Vagina (tissue), 2 donors: ENCODE measurements around the gene PTPN6.

ENCODE experiments used
- CTCF ChIP-seq, 3 experiments: fragments of 450-650 bp in 2 of 3; fragments of 200-600 bp in 1 of 3; sonication (generic) in 1 of 3; IDR thresholded peaks; one replicate each; pipeline ENCODE4 v1.5.1; 2017 to 2019; ENCODE audit warnings: antibody characterized with exemption in 3 of 3, mild to moderate bottlenecking in 2 of 3, moderate library complexity in 2 of 3
- POLR2A ChIP-seq, 2 donors: fragments of 450-650 bp; IDR thresholded peaks; one replicate each; pipeline ENCODE4 v1.6.1; 2017; ENCODE audit warnings: antibody characterized with exemption in 2 of 2, mild to moderate bottlenecking in 2 of 2, moderate library complexity in 2 of 2
- POLR2AphosphoS5 ChIP-seq, 2 donors: sonication (generic); formaldehyde crosslinking; IDR thresholded peaks; one replicate each; pipeline ENCODE4 v1.9.0; 2017; ENCODE audit warnings: antibody characterized with exemption in 2 of 2, mild to moderate bottlenecking in 2 of 2, low read depth in 1 of 2; ENCODE audit not compliant: insufficient read depth in 1 of 2

DNA sequence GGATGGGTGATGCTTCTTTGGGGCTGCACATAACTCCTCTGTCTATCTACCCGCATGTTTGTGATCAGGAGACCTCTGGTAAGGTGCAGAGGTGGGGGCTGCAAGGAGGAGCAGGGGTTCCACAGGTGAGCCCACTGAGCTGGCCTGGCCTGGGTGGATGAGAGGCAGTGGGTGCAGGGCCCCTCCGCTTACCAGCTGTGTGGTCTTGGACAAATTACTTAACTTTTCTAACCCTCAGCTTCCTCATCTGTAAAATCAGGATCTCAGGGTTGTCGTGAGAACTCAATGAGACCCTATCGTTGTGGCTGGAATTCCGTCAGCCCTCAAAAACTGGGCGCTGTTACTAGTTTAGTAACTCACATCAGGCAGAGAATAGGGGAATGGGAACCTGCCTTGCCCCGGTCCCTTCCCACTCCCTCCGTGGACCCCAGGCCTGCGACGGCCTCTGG is 7.5 kb downstream of the PTPN6 start:
- TF ChIP-seq POLR2A (IDR thresholded peaks at IDR 0.05) (no peak), CTCF (IDR thresholded peaks at IDR 0.05) (no peak), POLR2AphosphoS5 (IDR thresholded peaks at IDR 0.05; ENCODE audit: insufficient read depth in 1 of 2, low read depth in 1 of 2) (no peak)
